GM12892 (cell line): ENCODE results near the gene CNIH1.

Experiments used
- POLR2A ChIP-seq: IDR thresholded peaks from 2 replicates; pipeline ENCODE4 v1.6.1; 2011; ENCODE audit warnings: low read depth, low read length, control low read depth
- POLR2AphosphoS5 ChIP-seq: IDR thresholded peaks from 2 replicates; pipeline ENCODE4 v1.6.1; 2011; ENCODE audit warnings: low read depth, low read length, control low read depth
- TAF1 ChIP-seq: IDR thresholded peaks from 2 replicates; pipeline ENCODE4 v1.6.1; 2011; ENCODE audit warnings: low read depth, mild to moderate bottlenecking, control low read depth, low read length, borderline replicate concordance

- TF ChIP-seq POLR2A (no peak), TAF1 (no peak), POLR2AphosphoS5 (no peak)
These were observed 16.7 kb downstream of the CNIH1 start for GRCh38 chr14:54424479-54424901.
